Epithelial cell of esophagus (primary cell): Measurements from ENCODE around the gene EIF4EBP3.
"Not testable (repeated sequence)": the region's sequence is repeated elsewhere in the genome, so short reads cannot be mapped to it uniquely, and the experiment has no call there.

Source experiments
- DNase-seq: peaks from one replicate; pipeline ENCODE4 v3.0.0; 2010; ENCODE audit warnings: low read depth
- H3K4me3 ChIP-seq: 2 replicates; pipeline ENCODE4 v1.5.1; 2011; ENCODE audit warnings: mild to moderate bottlenecking, low read length, control low read depth
- TF ChIP-seq, protein P1 (sequence below): IDR thresholded peaks from 2 replicates; pipeline ENCODE4 v1.5.1; 2011; ENCODE audit warnings: low read depth, mild to moderate bottlenecking, low read length, control low read depth, inconsistent platforms; ENCODE audit not compliant: insufficient read depth; ENCODE audit errors: missing control alignments

Gene EIF4EBP3

DNA sequence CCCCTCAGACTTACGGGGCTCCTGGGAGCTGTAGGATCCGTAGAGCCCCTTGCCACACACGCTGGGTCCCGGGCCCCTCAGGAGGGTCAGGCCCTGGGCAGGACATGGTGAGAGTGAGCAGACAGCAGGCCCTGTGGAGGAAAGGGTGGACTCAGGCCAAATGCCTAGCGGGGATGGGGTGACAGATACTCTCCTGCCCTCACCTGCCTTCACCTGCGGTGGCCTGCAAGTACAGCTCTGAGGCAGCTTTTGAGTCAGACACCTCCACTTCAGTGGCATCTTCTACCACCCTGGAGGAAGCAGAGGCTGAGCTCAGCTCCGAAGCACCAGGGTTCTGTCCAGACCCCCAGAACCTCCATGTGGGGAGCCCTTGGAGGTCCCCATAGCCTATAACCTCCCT lies 43.4 kb downstream of the EIF4EBP3 start:
- TF ChIP-seq, protein P1, sequence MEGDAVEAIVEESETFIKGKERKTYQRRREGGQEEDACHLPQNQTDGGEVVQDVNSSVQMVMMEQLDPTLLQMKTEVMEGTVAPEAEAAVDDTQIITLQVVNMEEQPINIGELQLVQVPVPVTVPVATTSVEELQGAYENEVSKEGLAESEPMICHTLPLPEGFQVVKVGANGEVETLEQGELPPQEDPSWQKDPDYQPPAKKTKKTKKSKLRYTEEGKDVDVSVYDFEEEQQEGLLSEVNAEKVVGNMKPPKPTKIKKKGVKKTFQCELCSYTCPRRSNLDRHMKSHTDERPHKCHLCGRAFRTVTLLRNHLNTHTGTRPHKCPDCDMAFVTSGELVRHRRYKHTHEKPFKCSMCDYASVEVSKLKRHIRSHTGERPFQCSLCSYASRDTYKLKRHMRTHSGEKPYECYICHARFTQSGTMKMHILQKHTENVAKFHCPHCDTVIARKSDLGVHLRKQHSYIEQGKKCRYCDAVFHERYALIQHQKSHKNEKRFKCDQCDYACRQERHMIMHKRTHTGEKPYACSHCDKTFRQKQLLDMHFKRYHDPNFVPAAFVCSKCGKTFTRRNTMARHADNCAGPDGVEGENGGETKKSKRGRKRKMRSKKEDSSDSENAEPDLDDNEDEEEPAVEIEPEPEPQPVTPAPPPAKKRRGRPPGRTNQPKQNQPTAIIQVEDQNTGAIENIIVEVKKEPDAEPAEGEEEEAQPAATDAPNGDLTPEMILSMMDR: no peak
- DNase-seq: peak; percentile 82
- H3K4me3 ChIP-seq: no peak overlapping the region

DNA sequence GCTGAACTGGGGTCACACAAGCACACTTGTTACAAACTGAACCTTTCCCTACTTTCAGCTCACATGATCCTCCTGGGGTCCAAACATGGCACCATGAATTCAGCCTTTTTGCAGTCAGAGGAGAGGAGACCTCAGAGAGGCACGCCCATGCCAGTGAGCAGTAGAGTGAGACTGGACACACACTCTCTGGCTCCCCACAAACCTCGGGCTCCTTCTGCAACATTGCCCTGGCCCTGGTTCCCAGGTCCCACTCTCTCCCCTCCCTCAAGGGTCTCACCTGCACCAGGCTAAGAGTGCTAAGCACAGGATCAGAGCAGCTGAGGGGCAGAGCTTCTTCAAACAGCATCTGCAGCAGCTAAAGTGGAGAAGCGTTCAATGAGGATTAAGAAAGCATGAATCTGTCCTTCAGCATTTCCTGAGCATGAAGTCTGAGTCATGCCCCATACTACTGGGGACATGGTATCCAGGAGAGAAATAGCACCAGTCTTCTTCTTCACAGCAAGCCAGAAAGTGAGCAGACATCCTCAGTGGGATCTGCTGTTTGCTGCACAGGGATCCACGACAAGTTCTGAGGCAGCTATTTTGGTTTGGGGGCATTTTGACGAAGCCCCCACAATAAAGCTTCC lies 44.4 kb downstream of the EIF4EBP3 start:
- DNase-seq: peak; percentile 74
- H3K4me3 ChIP-seq: no peak overlapping the region
- TF ChIP-seq, protein P1: no peak

DNA sequence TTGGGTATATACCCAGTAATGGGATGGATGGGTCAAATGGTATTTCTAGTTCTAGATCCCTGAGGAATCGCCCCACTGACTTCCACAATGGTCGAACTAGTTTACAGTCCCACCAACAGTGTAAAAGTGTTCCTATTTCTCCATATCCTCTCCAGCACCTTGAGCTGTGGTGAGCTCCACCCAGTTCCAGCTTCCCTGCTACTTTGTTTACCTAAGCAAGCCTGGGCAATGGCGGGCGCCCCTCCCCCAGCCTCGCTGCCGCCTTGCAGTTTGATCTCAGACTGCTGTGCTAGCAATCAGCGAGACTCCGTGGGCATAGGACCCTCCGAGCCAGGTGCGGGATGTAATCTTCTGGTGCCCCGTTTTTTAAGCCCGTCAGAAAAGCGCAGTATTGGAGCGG lies 45.6 kb downstream of the EIF4EBP3 start:
- peak; percentile 72 for DNase-seq
- not testable (repeated sequence) for H3K4me3 ChIP-seq

DNA sequence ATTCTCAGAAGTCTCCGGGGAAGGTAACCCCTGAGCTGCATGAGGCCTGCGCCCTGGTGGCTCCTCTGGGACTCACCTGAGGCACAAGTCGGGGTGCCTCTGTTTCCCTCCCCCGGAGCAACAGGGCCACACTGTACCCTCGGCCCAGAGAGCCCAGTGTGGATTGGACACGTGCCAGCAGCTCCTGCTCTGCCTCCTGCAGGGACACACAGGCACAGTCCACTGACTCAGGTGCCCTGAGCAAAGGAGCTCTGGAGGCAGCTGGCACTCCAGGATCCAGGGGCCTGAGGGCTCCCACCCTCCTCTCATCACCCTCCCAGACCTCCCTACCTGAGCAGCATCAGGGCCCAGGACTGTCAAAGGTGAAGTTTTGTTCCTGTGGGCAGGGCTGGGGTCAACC lies 46.7 kb downstream of the EIF4EBP3 start:
- DNase-seq: no peak
- TF ChIP-seq, protein P1: no peak
- H3K4me3 ChIP-seq: no peak overlapping the region

DNA sequence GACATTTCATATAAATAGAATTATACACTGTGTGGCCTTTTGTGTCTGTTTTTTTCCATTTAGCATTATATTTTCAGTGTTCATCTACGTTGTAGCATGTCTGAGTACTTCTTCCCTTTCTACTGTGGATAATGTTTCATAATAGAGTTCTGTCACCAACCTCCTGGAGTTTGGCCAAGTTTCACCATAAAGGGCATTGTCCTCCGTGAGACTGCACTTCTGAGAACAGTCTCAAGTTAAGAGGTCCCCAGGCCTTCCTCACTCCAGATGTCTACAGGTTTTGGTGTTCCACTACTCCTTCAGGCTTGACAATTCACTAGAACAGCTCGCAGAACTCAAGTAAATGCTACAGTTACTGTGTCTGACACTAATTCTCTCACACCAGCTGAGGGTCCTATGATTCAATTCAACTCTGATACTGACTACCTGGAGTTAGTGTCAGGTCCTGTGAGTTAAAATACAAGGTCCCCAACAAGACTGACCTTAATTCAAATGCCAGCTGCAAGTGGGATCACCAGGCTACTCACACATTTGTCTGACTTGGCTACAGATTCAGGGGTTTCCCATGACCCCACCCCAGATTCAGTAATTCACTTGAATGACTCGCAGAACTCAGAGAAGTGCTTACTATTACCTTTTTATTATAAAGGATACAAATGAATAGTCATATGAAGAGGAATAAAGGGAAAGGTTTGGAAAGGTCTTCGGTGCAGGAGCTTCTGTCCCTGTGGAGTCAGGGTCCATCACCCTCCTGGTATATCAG lies 48.3 kb downstream of the EIF4EBP3 start:
- no peak overlapping the region for H3K4me3 ChIP-seq
- TF ChIP-seq, protein P1: no peak
- DNase-seq: peak; percentile 54

DNA sequence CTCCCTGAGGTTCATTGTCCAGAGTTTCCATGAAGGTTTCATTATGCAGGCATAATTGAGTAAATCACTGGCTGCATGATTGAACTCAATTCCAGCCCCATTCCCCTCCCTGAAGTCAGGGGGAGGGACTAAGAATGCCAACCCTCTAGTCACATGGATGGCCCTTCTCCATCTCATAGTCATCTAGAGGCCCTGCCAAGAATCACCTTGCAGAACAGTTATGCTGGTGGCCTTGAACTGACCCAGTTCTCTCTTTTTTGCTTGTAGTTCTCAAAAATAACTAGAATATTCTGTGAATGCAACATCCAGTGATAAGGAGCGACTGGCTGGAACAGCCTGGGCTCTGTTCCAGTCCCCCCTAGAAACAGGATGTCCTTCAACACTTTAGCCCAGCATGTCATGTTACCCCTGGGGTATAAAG lies 48.9 kb downstream of the EIF4EBP3 start:
- TF ChIP-seq, protein P1: no peak
- no peak overlapping the region for H3K4me3 ChIP-seq
- peak; percentile 18 for DNase-seq

DNA sequence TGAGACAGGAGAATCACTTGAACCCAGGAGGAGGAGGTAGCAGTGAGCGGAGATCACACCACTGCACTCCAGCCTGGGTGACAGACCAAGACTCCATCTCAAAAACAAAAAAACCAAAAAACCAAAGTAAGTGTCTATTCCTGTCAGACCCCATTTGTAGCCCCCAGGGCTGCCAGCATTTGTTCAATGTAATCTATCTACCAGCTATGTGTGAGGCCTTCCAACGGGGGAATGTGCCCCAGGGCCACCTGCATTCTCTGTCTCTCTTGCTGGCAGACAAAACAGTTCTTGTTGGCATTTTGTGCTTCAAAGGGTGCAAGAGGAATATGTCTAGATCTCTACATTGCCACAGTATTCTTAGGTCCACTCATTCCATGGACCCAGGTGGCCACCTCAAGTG lies 51.4 kb downstream of the EIF4EBP3 start:
- DNase-seq: no peak
- H3K4me3 ChIP-seq: no peak overlapping the region
- TF ChIP-seq, protein P1: no peak
